Neuronal stem cell (in vitro differentiated cells): ENCODE data around the gene DACT2.
"Not testable (repeated sequence)": the region's sequence is repeated elsewhere in the genome, so short reads cannot be mapped to it uniquely, and the experiment has no call there.

Experiments
- DNase-seq: peaks from one replicate; pipeline ENCODE4 v3.0.0-alpha.2; 2013; ENCODE audit warnings: low spot score
- H2AFZ ChIP-seq: one replicate; pipeline ENCODE4 v1.6.1; 2013; ENCODE audit warnings: mild to moderate bottlenecking, low read length, inconsistent platforms
- H2AK5ac ChIP-seq: 2 replicates; pipeline ENCODE4 v1.6.1; 2013; ENCODE audit warnings: low read depth, mild to moderate bottlenecking, inconsistent platforms, low read length, moderate library complexity, mixed read lengths
- H2BK120ac ChIP-seq: 2 replicates; pipeline ENCODE4 v1.6.1; 2013; ENCODE audit warnings: low read depth, mild to moderate bottlenecking, inconsistent platforms, low read length, moderate library complexity, mixed read lengths
- H2BK12ac ChIP-seq: one replicate; pipeline ENCODE4 v1.6.1; 2013; ENCODE audit warnings: low read length, inconsistent platforms
- H2BK15ac ChIP-seq: 2 replicates; pipeline ENCODE4 v1.6.1; 2013; ENCODE audit warnings: mild to moderate bottlenecking, low read length, inconsistent platforms, mixed read lengths
- H2BK5ac ChIP-seq: one replicate; pipeline ENCODE4 v1.6.1; 2013; ENCODE audit warnings: inconsistent platforms, mild to moderate bottlenecking, low read length, moderate library complexity
- H3K14ac ChIP-seq: one replicate; pipeline ENCODE4 v1.6.1; 2013; ENCODE audit warnings: low read length, inconsistent platforms
- H3K18ac ChIP-seq: 2 replicates; pipeline ENCODE4 v1.6.1; 2013; ENCODE audit warnings: low read length, inconsistent platforms
- H3K23ac ChIP-seq: 2 replicates; pipeline ENCODE4 v1.6.1; 2013; ENCODE audit warnings: low read depth, mild to moderate bottlenecking, mixed read lengths, low read length, inconsistent platforms; ENCODE audit not compliant: poor library complexity
- H3K27ac ChIP-seq: replicated peaks from 3 replicates; pipeline ENCODE4 v1.5.1; 2013; ENCODE audit warnings: low read length, inconsistent platforms
- H3K27me3 ChIP-seq, 3 experiments: 2 replicates each; pipeline ENCODE4 v1.6.1; 2013; ENCODE audit warnings: low read length in 3 of 3, mild to moderate bottlenecking in 2 of 3, inconsistent platforms in 1 of 3, low read depth in 1 of 3, mixed read lengths in 1 of 3, moderate library complexity in 1 of 3; ENCODE audit not compliant: control insufficient read depth in 3 of 3, insufficient read depth in 3 of 3
- H3K36me3 ChIP-seq, 2 donors: replicated peaks in 1 of 2; 2 replicates each; pipeline ENCODE4 v1.6.1; 2013; ENCODE audit warnings: low read length in 2 of 2; ENCODE audit not compliant: control insufficient read depth in 2 of 2, insufficient read depth in 2 of 2
- H3K4ac ChIP-seq: 2 replicates; pipeline ENCODE4 v1.6.1; 2013; ENCODE audit warnings: inconsistent platforms, mild to moderate bottlenecking, low read length, moderate library complexity
- H3K4me1 ChIP-seq, 2 donors: 1 replicate in 1 of 2; 2 replicates in 1 of 2; pipeline ENCODE4 v1.6.1; 2013; ENCODE audit warnings: low read length in 2 of 2, low read depth in 1 of 2; ENCODE audit not compliant: control insufficient read depth in 2 of 2, insufficient read depth in 1 of 2
- H3K4me2 ChIP-seq: one replicate; pipeline ENCODE4 v1.6.1; 2013; ENCODE audit warnings: mild to moderate bottlenecking, low read length, inconsistent platforms; ENCODE audit not compliant: insufficient read depth, poor library complexity, severe bottlenecking
- H3K4me3 ChIP-seq, 2 donors: 2 replicates each; pipeline ENCODE4 v1.5.1; 2013; ENCODE audit warnings: low read length in 2 of 2, mild to moderate bottlenecking in 2 of 2, inconsistent platforms in 1 of 2, moderate library complexity in 1 of 2
- H3K79me1 ChIP-seq: one replicate; pipeline ENCODE4 v1.6.1; 2013; ENCODE audit warnings: low read depth, mild to moderate bottlenecking, inconsistent platforms, low read length, moderate library complexity
- H3K9ac ChIP-seq: one replicate; pipeline ENCODE4 v1.6.1; 2013; ENCODE audit warnings: mild to moderate bottlenecking, low read depth, low read length, inconsistent platforms; ENCODE audit not compliant: poor library complexity
- H3K9me3 ChIP-seq, 2 donors: replicated peaks in 1 of 2; 2 replicates each; pipeline versions ENCODE3 to v1.6.1; 2013; ENCODE audit warnings: low read length in 2 of 2, mild to moderate bottlenecking in 2 of 2, inconsistent platforms in 1 of 2, low read depth in 1 of 2, mixed read lengths in 1 of 2, moderate library complexity in 1 of 2; ENCODE audit not compliant: control insufficient read depth in 2 of 2, insufficient read depth in 1 of 2
- H4K8ac ChIP-seq: one replicate; pipeline ENCODE4 v1.6.1; 2013; ENCODE audit warnings: low read depth, mild to moderate bottlenecking, inconsistent platforms, low read length, moderate library complexity
- H4K91ac ChIP-seq: one replicate; pipeline ENCODE4 v1.6.1; 2013; ENCODE audit warnings: low read length, low read depth, mild to moderate bottlenecking, inconsistent platforms; ENCODE audit not compliant: poor library complexity
- WGBS, 2 donors: extraction: QIAGEN DNeasy Blood & Tissue Kit; methylation state at CpG; one replicate each; pipeline ENCODE4 v1.1.7; 2013; ENCODE audit warnings: missing lambda C conversion rate in 2 of 2, mixed read lengths in 1 of 2; ENCODE audit not compliant: insufficient read length in 2 of 2, insufficient replicate concordance in 1 of 2; ENCODE audit errors: extremely low coverage in 2 of 2; 5-methylcytosine and 5-hydroxymethylcytosine counted together

The DACT2 gene

DNA sequence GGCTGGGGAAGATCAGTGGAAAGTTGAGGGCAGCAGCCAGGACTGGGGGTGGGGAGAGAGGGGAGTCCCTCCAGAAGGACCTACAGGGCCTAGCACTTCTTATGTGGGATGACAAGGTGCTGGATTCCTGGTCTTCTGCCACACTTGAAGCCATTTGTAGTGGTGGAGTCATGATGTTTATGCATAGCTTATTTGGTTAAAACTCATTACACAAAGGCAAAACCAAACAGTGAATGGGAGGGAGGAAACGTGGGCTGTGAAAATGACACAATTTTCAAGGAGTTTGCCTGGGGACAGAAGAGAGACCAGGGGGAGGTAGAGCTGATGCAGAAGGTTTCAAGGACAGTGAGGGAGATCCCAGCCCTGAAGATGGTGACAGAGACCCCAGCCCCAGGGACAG, 50.8 kb downstream of the DACT2 start:
- Histone ChIP-seq H2AFZ (no peak overlapping the region), H3K36me3 (no peaks in the 10 kb centered on the region), H3K4me3 (no peak overlapping the region), H2BK5ac (no peak overlapping the region), H2BK12ac (no peak overlapping the region), H3K18ac (no peak overlapping the region), H3K4ac (no peak overlapping the region), H3K27me3 (peaks cover 0 to 2% (median 0%) of the 10 kb centered on the region in 3 experiments), H3K4me2 (no peak overlapping the region), H2BK120ac (no peak overlapping the region), H3K14ac (no peak overlapping the region), H3K9me3 (no peaks in the 10 kb centered on the region), H3K79me1 (no peaks in the 10 kb centered on the region), H2BK15ac (no peak overlapping the region), H3K27ac (no peak overlapping the region), H3K4me1 (peaks cover 10 to 11% of the 10 kb centered on the region in 2 donors), H4K8ac (no peak overlapping the region), H4K91ac (no peak overlapping the region), H3K23ac (no peak overlapping the region), H3K9ac (no peak overlapping the region), H2AK5ac (no peak overlapping the region)
- WGBS, 2 donors: no CpG with 5 or more reads among the region's 1 CpG
- DNase-seq: no peak

DNA sequence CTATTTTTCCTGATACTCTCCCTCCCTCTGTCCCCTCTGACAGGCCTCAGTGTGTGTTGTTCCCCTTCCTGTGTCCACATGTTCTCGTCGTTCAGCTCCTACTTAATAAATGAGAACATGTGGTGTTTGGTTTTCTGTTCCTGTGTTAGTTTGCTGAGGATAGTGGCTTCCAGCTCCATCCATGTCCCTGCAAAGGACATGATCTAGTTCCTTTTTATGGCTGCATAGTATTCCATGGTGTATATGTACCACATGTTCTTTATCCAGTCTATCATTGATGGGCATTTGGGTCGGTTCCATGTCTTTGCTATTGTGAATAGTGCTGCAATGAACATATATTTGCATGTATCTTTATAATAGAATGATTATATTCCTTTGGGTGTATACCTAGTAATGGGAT, 51.8 kb downstream of the DACT2 start:
- not testable (repeated sequence) for H2BK120ac ChIP-seq, H4K8ac ChIP-seq, H3K27me3 ChIP-seq, H2BK5ac ChIP-seq, H3K4me1 ChIP-seq, DNase-seq, H3K4ac ChIP-seq, H2BK12ac ChIP-seq, H3K4me3 ChIP-seq, H3K27ac ChIP-seq, H2AFZ ChIP-seq, H3K4me2 ChIP-seq, H3K18ac ChIP-seq, H3K9me3 ChIP-seq, H3K23ac ChIP-seq, H3K36me3 ChIP-seq, H4K91ac ChIP-seq, H3K14ac ChIP-seq, H2AK5ac ChIP-seq, H2BK15ac ChIP-seq, H3K79me1 ChIP-seq, H3K9ac ChIP-seq
- no CpG with 5 or more reads among the region's 3 CpGs for WGBS, 2 donors

DNA sequence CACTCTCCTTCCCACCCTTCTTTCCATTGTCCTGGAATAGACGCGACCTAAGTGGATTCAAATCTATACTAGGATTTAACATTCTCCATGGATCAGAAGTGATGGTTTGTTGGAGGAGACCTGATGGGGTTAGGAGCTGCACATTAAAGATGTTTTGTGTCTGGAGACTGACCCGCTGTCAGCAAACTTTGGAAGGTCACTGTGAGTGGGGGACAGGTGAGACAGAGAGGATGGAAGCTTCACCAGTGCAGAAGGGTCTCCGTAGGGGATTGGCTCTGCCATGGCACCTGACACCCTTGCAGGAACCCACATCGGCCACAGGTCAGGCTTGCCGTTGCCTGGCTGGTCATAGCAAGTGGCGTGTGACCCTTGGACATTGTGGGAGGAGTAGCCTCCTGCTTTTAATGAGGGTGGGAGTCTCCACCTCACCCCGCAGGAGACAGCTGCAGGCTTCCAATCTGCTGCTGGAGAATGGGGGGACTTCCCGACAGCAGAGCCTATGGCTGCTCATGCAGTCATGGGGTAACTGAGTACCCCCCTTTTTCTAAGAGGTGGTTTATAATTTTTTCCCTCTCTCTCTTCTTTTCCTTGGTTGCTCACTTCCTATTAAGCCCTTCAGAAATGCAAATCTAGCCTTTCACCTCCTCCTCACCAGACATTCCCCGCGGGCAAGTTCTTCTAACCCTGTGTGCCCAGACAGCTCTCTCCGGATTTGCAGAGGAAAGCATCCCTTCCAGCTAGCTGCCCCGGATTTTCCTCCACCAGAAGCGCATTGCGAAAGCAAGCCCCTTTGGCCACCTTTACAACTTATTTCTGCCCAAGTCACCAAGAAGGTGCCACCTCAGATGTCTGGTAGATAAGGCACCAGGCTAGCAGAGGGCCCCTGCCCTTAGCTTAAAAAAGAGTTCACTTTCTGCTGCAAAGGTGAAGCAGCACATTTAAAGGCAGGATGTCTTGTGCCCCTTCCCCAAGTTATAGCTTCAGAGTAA, 53.5 kb downstream of the DACT2 start:
- Histone ChIP-seq H4K91ac (no peak overlapping the region), H2BK5ac (no peak overlapping the region), H3K27ac (no peak overlapping the region), H3K4ac (no peak overlapping the region), H3K79me1 (no peaks in the 10 kb centered on the region), H3K18ac (peak overlapping the region; percentile 17), H3K27me3 (peaks cover 0 to 2% (median 0%) of the 10 kb centered on the region in 3 experiments), H3K9ac (no peak overlapping the region), H2AFZ (no peak overlapping the region), H4K8ac (no peak overlapping the region), H3K4me1 (peaks cover 2 to 3% of the 10 kb centered on the region in 2 donors), H3K4me2 (no peak overlapping the region), H3K36me3 (no peaks in the 10 kb centered on the region), H3K4me3 (no peak overlapping the region), H3K23ac (no peak overlapping the region), H2BK12ac (no peak overlapping the region), H2AK5ac (no peak overlapping the region), H3K14ac (no peak overlapping the region), H3K9me3 (no peaks in the 10 kb centered on the region), H2BK15ac (no peak overlapping the region), H2BK120ac (no peak overlapping the region)
- DNase-seq: no peak
- WGBS, 2 donors: no CpG with 5 or more reads among the region's 15 CpGs

- Histone ChIP-seq H3K9me3 (no peaks in the 10 kb centered on the region), H3K79me1 (no peaks in the 10 kb centered on the region), H4K91ac (no peak overlapping the region), H3K4ac (no peak overlapping the region), H3K27ac (no peak overlapping the region), H2BK120ac (no peak overlapping the region), H2AK5ac (no peak overlapping the region), H2BK15ac (no peak overlapping the region), H3K36me3 (no peaks in the 10 kb centered on the region), H3K4me2 (no peak overlapping the region), H3K18ac (no peak overlapping the region), H3K4me3 (no peak overlapping the region), H3K27me3 (peaks cover 0 to 2% (median 0%) of the 10 kb centered on the region in 3 experiments), H3K9ac (no peak overlapping the region), H3K4me1 (peaks cover 2 to 3% of the 10 kb centered on the region in 2 donors), H2AFZ (no peak overlapping the region), H3K23ac (no peak overlapping the region), H2BK12ac (no peak overlapping the region), H4K8ac (no peak overlapping the region), H2BK5ac (no peak overlapping the region), H3K14ac (no peak overlapping the region)
- no peak for DNase-seq
- no CpG with 5 or more reads among the region's 15 CpGs for WGBS, 2 donors
Measured at GRCh38 chr6:168265394-168265793, 54.2 kb downstream of the DACT2 start.
